Parathyroid adenoma (tissue), 2 donors: ENCODE results near the gene NUP88.

Experiments used
- H2AFZ ChIP-seq: fragments of 300-600 bp; sonication (generic); one replicate; pipeline ENCODE4 v1.7.0; 2017; ENCODE audit warnings: antibody characterized with exemption, mild to moderate bottlenecking
- H3K27ac ChIP-seq: fragments of 300-600 bp; sonication (generic); one replicate; pipeline ENCODE4 v1.7.0; 2017
- H3K27me3 ChIP-seq: fragments of 300-600 bp; sonication (generic); one replicate; pipeline ENCODE4 v1.7.0; 2017; ENCODE audit warnings: low read length; ENCODE audit not compliant: control insufficient read depth, insufficient read depth
- H3K36me3 ChIP-seq: fragments of 300-600 bp; sonication (generic); one replicate; pipeline ENCODE4 v1.7.0; 2017; ENCODE audit warnings: low read length; ENCODE audit not compliant: control insufficient read depth, insufficient read depth
- H3K4me1 ChIP-seq: fragments of 300-600 bp; sonication (generic); one replicate; pipeline ENCODE4 v1.7.0; 2017; ENCODE audit warnings: control low read depth
- H3K4me2 ChIP-seq: fragments of 300-600 bp; sonication (generic); one replicate; pipeline ENCODE4 v1.7.0; 2017; ENCODE audit warnings: low read length
- H3K4me3 ChIP-seq: fragments of 300-600 bp; sonication (generic); one replicate; pipeline ENCODE4 v1.7.0; 2017; ENCODE audit warnings: low read depth, low read length
- H3K79me2 ChIP-seq: fragments of 300-600 bp; sonication (generic); one replicate; pipeline ENCODE4 v1.7.0; 2017; ENCODE audit warnings: control low read depth
- H3K9ac ChIP-seq: fragments of 300-600 bp; sonication (generic); one replicate; pipeline ENCODE4 v1.7.0; 2017; ENCODE audit warnings: mild to moderate bottlenecking
- H3K9me3 ChIP-seq: fragments of 300-600 bp; sonication (generic); one replicate; pipeline ENCODE4 v1.7.0; 2017; ENCODE audit warnings: low read length; ENCODE audit not compliant: control insufficient read depth
- CTCF ChIP-seq: fragments of 300-600 bp; sonication (generic); IDR thresholded peaks from one replicate; pipeline ENCODE4 v1.7.0; 2017; ENCODE audit warnings: antibody characterized with exemption, mild to moderate bottlenecking
- donor health status: primary hyperparathyroidism.

Gene NUP88

DNA sequence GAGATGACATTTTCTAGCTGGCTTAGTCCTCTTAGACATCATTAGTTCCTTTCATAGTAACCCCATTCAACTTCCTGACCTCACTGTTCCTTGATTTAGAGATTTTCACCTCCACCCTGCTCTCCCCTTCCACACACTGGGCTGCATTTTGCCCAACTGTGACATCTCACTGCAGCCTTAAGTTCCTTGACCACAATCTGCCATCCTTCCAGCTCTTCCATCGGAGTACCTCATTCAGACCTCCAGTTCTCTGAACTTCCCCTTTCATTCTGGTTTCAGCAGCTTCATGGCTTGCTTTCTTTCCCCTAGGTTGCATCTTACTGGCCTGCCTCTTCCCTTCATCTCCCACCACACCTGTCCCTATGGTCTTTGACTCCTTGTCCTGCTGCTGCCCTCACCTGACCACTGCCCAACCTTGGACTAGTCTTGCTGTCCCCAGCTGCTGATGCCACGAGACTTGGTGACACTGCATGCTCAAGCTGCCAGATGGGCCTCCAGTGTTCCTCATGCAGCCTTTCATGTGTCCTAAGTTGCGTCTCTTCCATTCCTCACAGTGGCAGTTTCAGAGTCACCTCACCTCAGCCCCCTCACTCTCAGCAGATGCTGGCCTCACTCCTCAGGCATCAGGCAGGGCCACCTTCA, 40.8 kb downstream of the NUP88 start:
- Histone ChIP-seq H3K9me3 (no peaks in the 10 kb centered on the region), H2AFZ (no peak overlapping the region), H3K4me2 (no peak overlapping the region), H3K4me1 (peaks cover 16% of the 10 kb centered on the region), H3K4me3 (no peak overlapping the region), H3K79me2 (no peaks in the 10 kb centered on the region), H3K27ac (no peak overlapping the region), H3K27me3 (no peaks in the 10 kb centered on the region), H3K36me3 (no peaks in the 10 kb centered on the region), H3K9ac (no peak overlapping the region)
- TF ChIP-seq CTCF: no peak

- H3K36me3 ChIP-seq: no peaks in the 10 kb centered on the region
- TF ChIP-seq CTCF: no peak
These were observed 46.4 kb downstream of the NUP88 start for GRCh38 chr17:5373112-5373511.

DNA sequence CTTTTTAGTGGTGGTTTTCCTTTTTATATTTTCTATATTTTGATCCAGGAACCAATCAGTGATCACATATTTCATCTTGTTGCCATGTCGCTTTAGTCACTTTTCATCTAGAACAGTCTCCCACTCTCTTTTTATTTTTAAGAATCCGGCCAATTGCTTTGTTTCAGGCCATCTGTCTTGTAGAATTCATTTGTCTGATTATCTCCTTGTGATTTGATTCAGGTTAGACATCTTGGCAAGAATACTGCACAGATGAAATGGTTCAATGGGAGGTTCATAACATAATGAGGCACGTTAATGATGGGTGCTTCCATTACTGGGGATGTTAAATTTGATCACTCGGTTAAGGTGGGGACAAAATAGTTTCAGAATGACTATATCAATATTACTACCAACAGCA, 49.1 kb downstream of the NUP88 start:
- H3K27ac ChIP-seq: no peak overlapping the region
- H3K4me1 ChIP-seq: peaks cover 28% of the 10 kb centered on the region
- H3K4me3 ChIP-seq: no peak overlapping the region
- no peaks in the 10 kb centered on the region for H3K36me3 ChIP-seq
- no peaks in the 10 kb centered on the region for H3K27me3 ChIP-seq
- TF ChIP-seq CTCF: no peak
- no peaks in the 10 kb centered on the region for H3K9me3 ChIP-seq
- no peak overlapping the region for H3K9ac ChIP-seq
- peaks cover 3% of the 10 kb centered on the region for H3K79me2 ChIP-seq
- H2AFZ ChIP-seq: no peak overlapping the region
- H3K4me2 ChIP-seq: peak overlapping the region; percentile 6

More at GRCh38 chr17:5373112-5373511, 46.4 kb downstream of the NUP88 start:
- H3K27me3 ChIP-seq: no peaks in the 10 kb centered on the region
- no peak overlapping the region for H3K4me3 ChIP-seq
- peak overlapping the region; percentile 64 for H3K4me2 ChIP-seq
- H3K27ac ChIP-seq: peak overlapping the region; percentile 67
- no peak overlapping the region for H3K9ac ChIP-seq
- H3K9me3 ChIP-seq: no peaks in the 10 kb centered on the region
- H3K79me2 ChIP-seq: no peaks in the 10 kb centered on the region
- H2AFZ ChIP-seq: no peak overlapping the region
- H3K4me1 ChIP-seq: peaks cover 28% of the 10 kb centered on the region

- no peaks in the 10 kb centered on the region for H3K4me1 ChIP-seq
- no peaks in the 10 kb centered on the region for H3K36me3 ChIP-seq
- no peaks in the 10 kb centered on the region for H3K27me3 ChIP-seq
- H3K4me2 ChIP-seq: no peak overlapping the region
- peaks cover 10% of the 10 kb centered on the region for H3K79me2 ChIP-seq
- TF ChIP-seq CTCF: no peak
- no peak overlapping the region for H3K4me3 ChIP-seq
- H3K9ac ChIP-seq: no peak overlapping the region
- H3K9me3 ChIP-seq: no peaks in the 10 kb centered on the region
- H2AFZ ChIP-seq: no peak overlapping the region
- no peak overlapping the region for H3K27ac ChIP-seq
These were observed 53.6 kb downstream of the NUP88 start for GRCh38 chr17:5365831-5366230.

GRCh38 chr17:5364696-5365095, 54.8 kb downstream of the NUP88 start:
- Histone ChIP-seq H3K4me3 (no peak overlapping the region), H3K27ac (no peak overlapping the region), H3K36me3 (no peaks in the 10 kb centered on the region), H2AFZ (no peak overlapping the region), H3K4me2 (no peak overlapping the region), H3K9ac (no peak overlapping the region), H3K4me1 (no peaks in the 10 kb centered on the region), H3K27me3 (no peaks in the 10 kb centered on the region), H3K79me2 (peaks cover 12% of the 10 kb centered on the region), H3K9me3 (no peaks in the 10 kb centered on the region)
- no peak for TF ChIP-seq CTCF
